Activated CD8-positive, alpha-beta T cell treated with anti-CD3 and anti-CD28 coated beads for 36 hours (primary cell): Measurements from ENCODE around the gene RNF5. TPM values are rescaled to one million over a fixed set of nuclear protein-coding genes. Genes with fewer than 3 reads are reported as not detected.

ENCODE experiments used
- ATAC-seq: fragments of 200-7000 bp; cut with Tn5 transposase; one replicate; pipeline ENCODE4 v1.10.0; 2021; ENCODE audit warnings: mild to moderate bottlenecking, moderate library complexity
- CTCF ChIA-PET: fragments of 350-600 bp; sonication (Branson Sonifier 250); formaldehyde crosslinking; loops from one replicate; lab custom pipeline; 2021; ENCODE audit warnings: antibody characterized with exemption; lab: Charles Lee
- POLR2A ChIA-PET: fragments of 350-600 bp; sonication (Branson Sonifier 250); formaldehyde crosslinking; loops from one replicate; lab custom pipeline; 2021; ENCODE audit warnings: antibody characterized with exemption; lab: Charles Lee
- DNase-seq: peaks from one replicate; pipeline ENCODE4 v3.0.0-alpha.2; 2020
- H3K27ac Mint-ChIP-seq: one replicate; pipeline ENCODE4 v1.8.0; 2021; ENCODE audit warnings: mild to moderate bottlenecking, mixed read lengths
- H3K27me3 Mint-ChIP-seq: one replicate; pipeline ENCODE4 v1.8.0; 2021; ENCODE audit warnings: mixed read lengths
- H3K36me3 Mint-ChIP-seq: one replicate; pipeline ENCODE4 v1.8.0; 2021; ENCODE audit warnings: low read depth, mixed read lengths
- H3K4me1 Mint-ChIP-seq: one replicate; pipeline ENCODE4 v1.8.0; 2021; ENCODE audit warnings: low read depth, mixed read lengths
- H3K4me3 Mint-ChIP-seq: one replicate; pipeline ENCODE4 v1.8.0; 2021; ENCODE audit warnings: mild to moderate bottlenecking, moderate library complexity, mixed read lengths
- H3K9me3 Mint-ChIP-seq: one replicate; pipeline ENCODE4 v1.8.0; 2021; ENCODE audit warnings: mixed read lengths
- intact Hi-C: fragments of 100-400 bp; cut with micrococcal nuclease; formaldehyde crosslinking; loops from one replicate; pipeline ENCODE4 v1.10.0; 2022
- total RNA-seq, 2 experiments: library from RNA; stranded (reverse); gene quantifications; one replicate each; pipeline ENCODE4 v1.2.3, GENCODE V29; 2021
- TF ChIP-seq, protein P1 (sequence below): fragments of 200-600 bp; IDR thresholded peaks from one replicate; pipeline ENCODE4 v1.8.0; 2022; ENCODE audit warnings: antibody characterized with exemption, mild to moderate bottlenecking

RNF5 gene
- total RNA-seq, 2 experiments from 2014 or later: 55.4 to 57.9 TPM

DNA sequence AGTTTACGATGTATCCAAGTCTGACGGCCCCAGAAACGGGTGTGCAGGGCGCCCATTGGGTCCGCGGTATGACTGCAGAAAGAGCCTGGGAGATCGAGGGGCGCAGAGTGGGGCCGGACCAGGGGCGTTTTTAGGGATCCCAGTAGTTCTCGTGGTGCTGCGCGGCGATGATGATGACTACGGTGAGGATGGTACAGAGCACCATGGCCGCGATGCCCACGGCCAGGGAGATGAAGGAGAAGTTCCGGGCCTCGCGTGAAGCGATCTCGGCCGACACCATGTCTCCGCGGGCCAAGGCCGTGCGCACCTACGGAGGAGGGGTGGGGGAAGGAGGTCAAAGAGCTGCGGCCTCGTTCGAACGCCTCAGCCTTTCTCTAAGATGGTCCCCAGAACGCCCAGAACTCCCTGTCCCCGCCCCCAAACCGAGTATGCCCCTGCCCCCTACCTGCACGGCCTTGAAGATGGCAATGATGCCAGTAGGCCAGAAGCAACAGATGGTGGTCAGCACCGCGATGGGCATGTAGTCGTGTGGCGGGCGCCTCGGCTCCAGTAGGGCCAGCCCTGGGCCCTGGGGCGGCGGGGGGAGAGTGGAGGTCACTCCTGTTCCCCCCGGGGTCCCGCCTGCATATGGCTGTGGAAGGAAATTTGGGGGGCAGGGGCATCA is 29.0 kb upstream of the RNF5 start:
- intact Hi-C loops: no loop called here
- peak; percentile 26 for DNase-seq
- POLR2A ChIA-PET: no interaction called here
- Mint-ChIP-seq H3K36me3 (peaks cover 3% of the 10 kb centered on the region), H3K27me3 (peaks cover 23% of the 10 kb centered on the region), H3K4me1 (peaks cover 44% of the 10 kb centered on the region), H3K9me3 (no peaks in the 10 kb centered on the region), H3K4me3 (peak overlapping the region; percentile 78), H3K27ac (peak overlapping the region; percentile 63)
- CTCF ChIA-PET: interaction anchor here (0.6 to 3.7 kb wide), 6 partner anchors 9 to 264 kb away, joined by 3 to 21 read pairs (median 4); partner anchors contain the start of gene ATF6B
- ATAC-seq: peak; percentile 10
- TF ChIP-seq, protein P1, sequence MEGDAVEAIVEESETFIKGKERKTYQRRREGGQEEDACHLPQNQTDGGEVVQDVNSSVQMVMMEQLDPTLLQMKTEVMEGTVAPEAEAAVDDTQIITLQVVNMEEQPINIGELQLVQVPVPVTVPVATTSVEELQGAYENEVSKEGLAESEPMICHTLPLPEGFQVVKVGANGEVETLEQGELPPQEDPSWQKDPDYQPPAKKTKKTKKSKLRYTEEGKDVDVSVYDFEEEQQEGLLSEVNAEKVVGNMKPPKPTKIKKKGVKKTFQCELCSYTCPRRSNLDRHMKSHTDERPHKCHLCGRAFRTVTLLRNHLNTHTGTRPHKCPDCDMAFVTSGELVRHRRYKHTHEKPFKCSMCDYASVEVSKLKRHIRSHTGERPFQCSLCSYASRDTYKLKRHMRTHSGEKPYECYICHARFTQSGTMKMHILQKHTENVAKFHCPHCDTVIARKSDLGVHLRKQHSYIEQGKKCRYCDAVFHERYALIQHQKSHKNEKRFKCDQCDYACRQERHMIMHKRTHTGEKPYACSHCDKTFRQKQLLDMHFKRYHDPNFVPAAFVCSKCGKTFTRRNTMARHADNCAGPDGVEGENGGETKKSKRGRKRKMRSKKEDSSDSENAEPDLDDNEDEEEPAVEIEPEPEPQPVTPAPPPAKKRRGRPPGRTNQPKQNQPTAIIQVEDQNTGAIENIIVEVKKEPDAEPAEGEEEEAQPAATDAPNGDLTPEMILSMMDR: no peak

DNA sequence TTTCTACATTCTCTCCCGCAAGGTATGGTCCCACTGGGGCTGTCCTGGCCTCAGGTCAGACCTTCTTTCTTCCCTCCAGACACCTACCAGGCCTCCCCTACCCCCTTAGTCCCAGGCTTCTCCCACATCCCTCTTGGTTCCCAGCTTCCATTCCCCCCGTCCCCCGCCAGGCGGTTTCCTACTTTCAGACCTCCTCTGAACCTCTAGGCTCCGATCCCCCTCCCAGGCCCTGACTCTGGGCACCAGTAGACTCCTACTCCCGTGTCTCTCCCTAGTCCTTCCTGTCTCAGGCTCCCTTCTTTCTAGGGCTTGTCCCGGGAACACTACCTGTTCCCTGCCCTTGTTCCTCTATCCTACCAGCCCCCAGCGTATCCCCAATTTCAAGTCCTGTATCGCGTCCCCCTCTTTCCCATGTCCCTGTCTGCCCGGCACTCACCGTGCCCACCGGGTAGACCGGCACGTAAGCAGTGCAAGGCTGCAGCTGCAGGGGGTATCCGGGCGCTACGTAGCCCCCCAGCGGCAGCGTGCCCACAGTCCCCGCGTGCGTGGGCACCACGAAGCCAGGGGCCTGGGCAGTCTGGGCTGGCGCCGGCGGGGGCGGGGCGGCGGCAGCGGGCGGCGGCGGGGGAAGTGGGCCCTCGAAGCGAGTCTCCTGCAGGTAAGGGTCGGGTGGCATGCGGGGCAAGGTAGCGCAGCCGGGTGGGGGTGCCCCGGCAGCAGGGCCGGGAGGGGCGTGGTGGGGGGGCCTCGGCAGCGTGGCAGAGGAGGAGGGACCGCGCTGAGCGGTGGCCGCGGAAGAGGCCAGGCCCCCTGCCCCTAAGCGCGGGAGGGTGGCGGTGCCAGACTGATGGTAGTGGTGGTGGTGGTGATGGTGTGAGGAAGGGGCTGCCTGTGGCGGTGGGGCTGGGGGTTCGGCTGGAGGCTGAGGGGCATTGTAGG is 28.0 kb upstream of the RNF5 start:
- peaks cover 48% of the 10 kb centered on the region for H3K4me1 Mint-ChIP-seq
- peaks cover 23% of the 10 kb centered on the region for H3K27me3 Mint-ChIP-seq
- peaks cover 3% of the 10 kb centered on the region for H3K36me3 Mint-ChIP-seq
- ChIA-PET CTCF (interaction anchor here (0.6 to 1.2 kb wide), 3 partner anchors 8 to 31 kb away, joined by 3 to 4 read pairs (median 3); partner anchors contain the start of gene ATF6B), POLR2A (no interaction called here)
- H3K9me3 Mint-ChIP-seq: no peaks in the 10 kb centered on the region
- H3K4me3 Mint-ChIP-seq: peak overlapping the region; percentile 56
- DNase-seq (no peak), ATAC-seq (no peak)
- no peak overlapping the region for H3K27ac Mint-ChIP-seq
- intact Hi-C loops: no loop called here
- TF ChIP-seq, protein P1: no peak

DNA sequence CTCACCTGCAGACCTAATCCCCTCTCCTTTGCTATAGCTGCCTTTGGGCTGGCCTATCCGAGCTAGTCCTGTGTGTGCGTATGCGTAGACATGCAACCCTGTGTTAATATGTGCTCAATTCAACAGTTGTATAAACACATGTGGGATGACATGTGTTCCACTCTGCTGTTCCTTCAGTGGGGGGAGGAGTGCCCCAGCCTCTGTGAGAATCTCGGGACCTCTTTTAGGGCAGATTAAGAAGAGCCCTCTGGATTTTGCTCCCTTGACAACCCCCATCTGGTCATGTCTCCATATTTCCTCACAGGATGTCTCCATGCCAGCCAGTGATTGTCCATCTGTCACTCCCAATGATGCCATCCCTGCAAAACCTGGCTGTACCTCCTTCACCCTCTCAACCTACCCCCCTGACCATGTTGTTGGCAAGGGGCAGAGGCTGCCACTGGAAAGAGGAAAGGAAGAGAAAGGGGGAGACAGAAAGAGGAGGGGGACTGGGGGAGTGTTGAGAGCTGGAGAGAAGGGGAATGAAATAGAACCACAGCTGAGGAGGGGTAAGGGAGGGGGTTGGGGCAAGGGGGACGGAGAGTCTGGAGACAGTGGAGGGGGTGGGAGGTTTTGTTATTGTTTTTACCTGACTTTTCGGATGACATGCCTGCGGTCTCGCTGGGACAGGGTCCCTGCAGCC is 26.9 kb upstream of the RNF5 start:
- peaks cover 55% of the 10 kb centered on the region for H3K4me1 Mint-ChIP-seq

DNA sequence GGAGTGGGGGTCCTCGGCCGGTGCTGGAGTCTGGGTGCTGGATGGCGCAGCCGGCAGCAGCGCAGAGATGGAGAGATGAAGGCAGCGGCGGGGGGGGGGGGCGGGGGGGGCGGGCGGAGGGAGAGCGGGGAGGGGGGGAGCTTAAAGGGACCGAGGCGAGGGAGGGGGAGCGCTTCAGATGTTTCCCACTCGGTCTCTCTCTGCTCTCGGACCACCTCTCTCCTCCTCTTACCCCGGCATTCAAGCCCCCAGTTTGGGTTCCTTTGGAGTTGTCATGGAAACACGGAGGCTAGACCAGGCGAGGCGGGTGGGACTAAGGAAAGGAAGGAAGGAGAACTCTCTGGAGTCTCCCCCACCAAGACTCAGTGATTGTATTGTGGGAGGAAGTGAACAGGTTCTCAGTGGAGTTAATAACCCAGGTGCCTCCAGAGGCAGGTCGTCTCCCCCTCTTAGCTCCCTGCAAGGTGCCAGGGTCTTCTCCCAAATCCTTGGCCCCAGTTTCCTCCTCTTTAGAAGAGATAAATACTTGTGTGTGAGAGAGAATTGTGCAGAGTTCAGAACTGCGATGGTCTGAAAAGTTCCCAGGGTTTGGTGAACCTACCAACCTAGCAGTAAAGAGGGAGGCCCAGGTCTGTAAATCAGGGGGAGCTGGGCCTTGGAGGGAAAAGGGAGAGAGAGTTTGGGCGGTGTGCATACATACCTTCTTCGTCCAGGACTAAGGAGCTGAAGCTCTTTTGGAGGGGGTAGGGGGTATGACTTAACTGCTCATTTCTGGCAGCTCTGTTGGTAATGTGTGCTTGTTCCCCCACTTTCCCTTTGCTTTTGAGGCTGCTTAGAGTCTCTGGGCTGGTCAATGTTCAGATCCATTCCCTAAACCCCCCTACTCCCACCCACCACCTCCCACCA is 26.1 kb upstream of the RNF5 start, which contains the start of gene PRRT1:
PRRT1 (minus strand) TSS at position 77 of the 906 bp plus-strand sequence. CDS start 112 bp downstream, outside the sequence.
- Mint-ChIP-seq H3K36me3 (peaks cover 6% of the 10 kb centered on the region), H3K27me3 (peaks cover 22% of the 10 kb centered on the region), H3K4me3 (peak within 1 kb of the TSS; percentile 85), H3K9me3 (no peaks in the 10 kb centered on the region), H3K4me1 (peaks cover 55% of the 10 kb centered on the region), H3K27ac (peak within 1 kb of the TSS; percentile 97)
- TF ChIP-seq, protein P1: no peak
- ChIA-PET POLR2A (interaction anchor here (0.6 to 1.0 kb wide), 2 partner anchors 16 to 1355 kb away, joined by 3 read pairs; no protein-coding TSS in a partner anchor), CTCF (interaction anchor here (1.2 to 2.9 kb wide), 3 partner anchors 23 to 104 kb away, joined by 6 to 8 read pairs (median 6); partner anchors contain the start of genes ATF6B and FKBPL)
- DNase-seq (peak; percentile 10), ATAC-seq (no peak)
- intact Hi-C loops: no loop called here

More for the DNA sequence above, 26.9 kb upstream of the RNF5 start:
- no peak for ATAC-seq
- Mint-ChIP-seq H3K27me3 (peaks cover 23% of the 10 kb centered on the region), H3K36me3 (peaks cover 6% of the 10 kb centered on the region), H3K9me3 (no peaks in the 10 kb centered on the region), H3K4me3 (peak overlapping the region; percentile 56), H3K27ac (no peak overlapping the region)
- TF ChIP-seq, protein P1: no peak
- POLR2A ChIA-PET: interaction anchor here (1.0 kb wide), 1 partner anchor 15 kb away, joined by 3 read pairs; no protein-coding TSS in a partner anchor
- CTCF ChIA-PET: interaction anchor here (1.0 to 2.9 kb wide), 4 partner anchors 22 to 103 kb away, joined by 4 to 8 read pairs (median 6); partner anchors contain the start of genes ATF6B and FKBPL
- intact Hi-C loops: no loop called here
- peak; percentile 14 for DNase-seq
